RWPE2 (cell line): Measurements from ENCODE around the gene CEP112.

Experiments used
- ATAC-seq: fragments of 200-7000 bp; cut with Tn5 transposase; 3 replicates; pipeline ENCODE4 v1.9.1; 2021; ENCODE audit warnings: low read depth
- DNase-seq: peaks from one replicate; pipeline ENCODE4 v3.0.0-alpha.2; 2020; ENCODE audit warnings: low spot score
- H3K27ac ChIP-seq: fragments of 450-650 bp; 2 replicates; pipeline ENCODE4 v1.5.1; 2017; ENCODE audit warnings: mild to moderate bottlenecking; ENCODE audit not compliant: poor library complexity, severe bottlenecking
- H3K27me3 ChIP-seq: fragments of 250-450 bp; sonication (Bioruptor Pico); 2 replicates; pipeline ENCODE4 v1.5.1; 2021; ENCODE audit warnings: mild to moderate bottlenecking, moderate library complexity; ENCODE audit not compliant: insufficient read depth, poor library complexity, severe bottlenecking
- H3K36me3 ChIP-seq: fragments of 250-450 bp; sonication (Bioruptor Pico); 2 replicates; pipeline ENCODE4 v1.5.1; 2020; ENCODE audit warnings: low read depth, mild to moderate bottlenecking, moderate library complexity
- H3K4me1 ChIP-seq: fragments of 250-450 bp; sonication (Bioruptor Pico); 2 replicates; pipeline ENCODE4 v1.5.1; 2021; ENCODE audit warnings: mild to moderate bottlenecking, moderate library complexity; ENCODE audit not compliant: insufficient read depth, poor library complexity, severe bottlenecking
- H3K4me3 ChIP-seq: fragments of 250-450 bp; sonication (Bioruptor Pico); 2 replicates; pipeline ENCODE4 v1.5.1; 2021; ENCODE audit warnings: mild to moderate bottlenecking, moderate library complexity; ENCODE audit not compliant: severe bottlenecking
- H3K9me3 ChIP-seq: fragments of 250-450 bp; sonication (Bioruptor Pico); 2 replicates; pipeline ENCODE4 v1.5.1; 2021; ENCODE audit warnings: mild to moderate bottlenecking, moderate library complexity; ENCODE audit not compliant: severe bottlenecking
- CTCF ChIP-seq: fragments of 450-650 bp; IDR thresholded peaks from one replicate; pipeline ENCODE4 v1.5.1; 2017; ENCODE audit warnings: mild to moderate bottlenecking, moderate library complexity; ENCODE audit not compliant: poor library complexity, severe bottlenecking

The CEP112 gene

GRCh38 chr17:66207936-66208335 is 16.0 kb upstream of the CEP112 start:
- no peaks in the 10 kb centered on the region for H3K9me3 ChIP-seq

GRCh38 chr17:66203274-66204015 is 11.5 kb upstream of the CEP112 start:
- Histone ChIP-seq H3K36me3 (no peaks in the 10 kb centered on the region), H3K4me3 (no peak overlapping the region), H3K4me1 (no peaks in the 10 kb centered on the region), H3K27me3 (no peaks in the 10 kb centered on the region), H3K27ac (no peak overlapping the region), H3K9me3 (no peaks in the 10 kb centered on the region)
- no peak for TF ChIP-seq CTCF
- ATAC-seq (no peak), DNase-seq (no peak)

More at GRCh38 chr17:66207936-66208335, 16.0 kb upstream of the CEP112 start:
- Histone ChIP-seq H3K4me1 (no peaks in the 10 kb centered on the region), H3K27ac (no peak overlapping the region), H3K27me3 (no peaks in the 10 kb centered on the region), H3K4me3 (no peak overlapping the region), H3K36me3 (no peaks in the 10 kb centered on the region)
- ATAC-seq (no peak), DNase-seq (no peak)
- no peak for TF ChIP-seq CTCF

- peak; percentile 86 for TF ChIP-seq CTCF
- H3K27ac ChIP-seq: no peak overlapping the region
- H3K27me3 ChIP-seq: no peaks in the 10 kb centered on the region
- no peaks in the 10 kb centered on the region for H3K9me3 ChIP-seq
- no peak overlapping the region for H3K4me3 ChIP-seq
- H3K4me1 ChIP-seq: no peaks in the 10 kb centered on the region
- H3K36me3 ChIP-seq: no peaks in the 10 kb centered on the region
- no peak for DNase-seq
- ATAC-seq: peak; percentile 46; the same call in 1 of the 3 replicates
Observed at GRCh38 chr17:66200685-66201092, 8.8 kb upstream of the CEP112 start.

- Histone ChIP-seq H3K27ac (no peak overlapping the region), H3K9me3 (no peaks in the 10 kb centered on the region), H3K4me1 (no peaks in the 10 kb centered on the region), H3K27me3 (no peaks in the 10 kb centered on the region), H3K4me3 (no peak overlapping the region), H3K36me3 (no peaks in the 10 kb centered on the region)
- DNase-seq (no peak), ATAC-seq (no peak)
- TF ChIP-seq CTCF: no peak
Observed at GRCh38 chr17:66198242-66198641, 6.3 kb upstream of the CEP112 start.

GRCh38 chr17:66192378-66192687 is 400 bp upstream of the CEP112 start:
- peak overlapping the region; percentile 55 for H3K4me3 ChIP-seq
- no peak overlapping the region for H3K27ac ChIP-seq
- ATAC-seq: peak; percentile 9; the same call in 2 of the 3 replicates
- no peaks in the 10 kb centered on the region for H3K27me3 ChIP-seq
- H3K9me3 ChIP-seq: no peaks in the 10 kb centered on the region
- H3K36me3 ChIP-seq: no peaks in the 10 kb centered on the region
- no peaks in the 10 kb centered on the region for H3K4me1 ChIP-seq
- DNase-seq: no peak
- no peak for TF ChIP-seq CTCF
